Left lung (tissue), 10 donors: ENCODE measurements around the gene TRPV5. TPM values are rescaled to one million over a fixed set of nuclear protein-coding genes. Genes with fewer than 3 reads are reported as not detected.
A peak's percentile ranks its signal among the peaks of the same experiment; 100 is the strongest.

ENCODE experiments used
- ATAC-seq: fragments of 200-7000 bp; cut with Tn5 transposase; one replicate; pipeline ENCODE4 v1.9.1; 2020; ENCODE audit warnings: moderate library complexity
- DNase-seq, 4 donors: peaks; one replicate each; pipeline ENCODE4 v3.0.0-alpha.2; 2013 to 2020
- H3K27ac ChIP-seq, 2 donors: fragments of 200-600 bp; sonication (generic) in 1 of 2; one replicate each; pipeline versions ENCODE4 v1.5.0 to v1.8.0; 2020 to 2021
- H3K27me3 ChIP-seq, 2 donors: fragments of 200-600 bp; sonication (generic) in 1 of 2; one replicate each; pipeline versions ENCODE4 v1.5.0 to v1.8.0; 2020 to 2021
- H3K36me3 ChIP-seq, 2 donors: fragments of 200-600 bp; sonication (generic) in 1 of 2; one replicate each; pipeline versions ENCODE4 v1.5.0 to v1.8.0; 2020 to 2021
- H3K4me1 ChIP-seq, 2 donors: fragments of 200-600 bp; one replicate each; pipeline ENCODE4 v1.8.0; 2021
- H3K4me3 ChIP-seq, 2 donors: fragments of 200-600 bp; sonication (generic) in 1 of 2; one replicate each; pipeline versions ENCODE4 v1.5.0 to v1.8.0; 2020 to 2021; ENCODE audit warnings: mild to moderate bottlenecking in 1 of 2
- H3K9me3 ChIP-seq, 2 donors: fragments of 200-600 bp; sonication (generic) in 1 of 2; one replicate each; pipeline versions ENCODE4 v1.5.0 to v1.8.0; 2020 to 2021
- intact Hi-C, 2 donors: fragments of 100-400 bp; cut with DNase I; formaldehyde crosslinking; loops; one replicate each; pipeline versions ENCODE4 v1.11.2 to v1.14.2; 2022
- polyA plus RNA-seq, 6 donors: library from polyadenylated mRNA; unstranded; fragments of 120-200 nt; gene quantifications; one replicate each; pipeline ENCODE4 v1.2.1, GENCODE V29; 2013; ENCODE audit not compliant: insufficient read length in 6 of 6
- total RNA-seq, 2 donors: library from RNA; stranded (reverse); fragmentation: NEBNext Ultra II Directional; extraction: Animal tissue kit (Norgen Biotek cat#: 25700); gene quantifications; one replicate each; pipeline ENCODE4 v1.2.1, GENCODE V29; 2021
- TF ChIP-seq, protein P1 (sequence below), 2 donors: fragments of 200-600 bp; sonication (generic) in 1 of 2; IDR thresholded peaks; one replicate each; pipeline versions ENCODE4 v1.5.0 to v1.8.0; 2021; ENCODE audit warnings: antibody characterized with exemption in 2 of 2
- donor health status: DM: no; HTN: yes; CAD: no.
- donor health status: DM: no; HTN: no; CAD: no.

Gene TRPV5
- total and polyA plus RNA-seq, 8 donors = 0.10 to 0.25 (median 0.16) TPM; not detected in 2

DNA sequence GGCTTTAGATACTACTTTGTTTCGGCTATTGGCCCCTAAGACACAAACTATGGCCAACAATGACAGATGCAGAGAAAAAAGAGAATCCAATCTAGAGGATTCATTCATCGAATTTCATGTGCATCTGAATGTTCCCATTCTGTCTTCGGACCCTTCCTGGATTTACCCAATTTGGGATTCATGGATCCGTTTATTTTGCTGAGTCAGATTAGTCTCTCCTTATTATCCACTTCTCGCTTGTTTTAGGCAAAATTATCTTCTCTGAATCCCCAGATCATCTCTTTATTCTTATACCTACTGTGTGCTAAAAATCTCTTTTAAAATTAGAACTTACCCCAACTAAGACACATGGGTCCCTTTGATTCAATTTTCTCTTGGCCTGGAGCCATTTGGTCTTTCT lies 54.5 kb downstream of the TRPV5 start:
- H3K27ac ChIP-seq = no peak overlapping the region
- ATAC-seq = no peak
- TF ChIP-seq, protein P1, sequence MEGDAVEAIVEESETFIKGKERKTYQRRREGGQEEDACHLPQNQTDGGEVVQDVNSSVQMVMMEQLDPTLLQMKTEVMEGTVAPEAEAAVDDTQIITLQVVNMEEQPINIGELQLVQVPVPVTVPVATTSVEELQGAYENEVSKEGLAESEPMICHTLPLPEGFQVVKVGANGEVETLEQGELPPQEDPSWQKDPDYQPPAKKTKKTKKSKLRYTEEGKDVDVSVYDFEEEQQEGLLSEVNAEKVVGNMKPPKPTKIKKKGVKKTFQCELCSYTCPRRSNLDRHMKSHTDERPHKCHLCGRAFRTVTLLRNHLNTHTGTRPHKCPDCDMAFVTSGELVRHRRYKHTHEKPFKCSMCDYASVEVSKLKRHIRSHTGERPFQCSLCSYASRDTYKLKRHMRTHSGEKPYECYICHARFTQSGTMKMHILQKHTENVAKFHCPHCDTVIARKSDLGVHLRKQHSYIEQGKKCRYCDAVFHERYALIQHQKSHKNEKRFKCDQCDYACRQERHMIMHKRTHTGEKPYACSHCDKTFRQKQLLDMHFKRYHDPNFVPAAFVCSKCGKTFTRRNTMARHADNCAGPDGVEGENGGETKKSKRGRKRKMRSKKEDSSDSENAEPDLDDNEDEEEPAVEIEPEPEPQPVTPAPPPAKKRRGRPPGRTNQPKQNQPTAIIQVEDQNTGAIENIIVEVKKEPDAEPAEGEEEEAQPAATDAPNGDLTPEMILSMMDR (IDR thresholded peaks at IDR 0.05) = no peak
- DNase-seq = no peak
- H3K36me3 ChIP-seq = no peaks in the 10 kb centered on the region
- H3K27me3 ChIP-seq = peaks cover 0 to 28% of the 10 kb centered on the region in 2 donors
- H3K9me3 ChIP-seq = no peaks in the 10 kb centered on the region
- H3K4me3 ChIP-seq = no peak overlapping the region
- intact Hi-C loops = no loop called here
- H3K4me1 ChIP-seq = no peaks in the 10 kb centered on the region

DNA sequence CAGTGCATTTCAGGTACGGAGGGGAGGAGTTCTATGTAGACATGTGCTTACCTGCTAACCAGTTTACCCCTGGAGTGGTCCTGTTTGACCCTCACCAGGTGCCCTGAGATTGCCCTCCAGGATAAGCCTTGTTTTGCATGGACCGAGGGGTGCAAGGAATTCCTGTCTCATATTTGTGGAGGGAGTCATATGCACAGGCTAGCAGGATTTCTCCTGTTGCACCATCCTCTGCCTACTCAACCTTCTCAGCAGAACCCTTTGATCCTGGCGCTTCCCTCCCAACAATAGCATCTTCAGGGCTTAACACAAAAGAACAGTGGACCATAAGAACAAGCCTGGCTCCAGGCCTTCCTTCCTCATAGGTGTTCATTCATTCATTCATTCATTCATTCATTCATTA lies 55.2 kb downstream of the TRPV5 start:
- Histone ChIP-seq H3K4me1 (no peaks in the 10 kb centered on the region), H3K4me3 (no peak overlapping the region), H3K27me3 (peaks cover 0 to 24% of the 10 kb centered on the region in 2 donors), H3K27ac (no peak overlapping the region), H3K9me3 (no peaks in the 10 kb centered on the region), H3K36me3 (no peaks in the 10 kb centered on the region)
- TF ChIP-seq, protein P1 (IDR thresholded peaks at IDR 0.05) = no peak
- DNase-seq (no peak), ATAC-seq (no peak)
- intact Hi-C loops = no loop called here

DNA sequence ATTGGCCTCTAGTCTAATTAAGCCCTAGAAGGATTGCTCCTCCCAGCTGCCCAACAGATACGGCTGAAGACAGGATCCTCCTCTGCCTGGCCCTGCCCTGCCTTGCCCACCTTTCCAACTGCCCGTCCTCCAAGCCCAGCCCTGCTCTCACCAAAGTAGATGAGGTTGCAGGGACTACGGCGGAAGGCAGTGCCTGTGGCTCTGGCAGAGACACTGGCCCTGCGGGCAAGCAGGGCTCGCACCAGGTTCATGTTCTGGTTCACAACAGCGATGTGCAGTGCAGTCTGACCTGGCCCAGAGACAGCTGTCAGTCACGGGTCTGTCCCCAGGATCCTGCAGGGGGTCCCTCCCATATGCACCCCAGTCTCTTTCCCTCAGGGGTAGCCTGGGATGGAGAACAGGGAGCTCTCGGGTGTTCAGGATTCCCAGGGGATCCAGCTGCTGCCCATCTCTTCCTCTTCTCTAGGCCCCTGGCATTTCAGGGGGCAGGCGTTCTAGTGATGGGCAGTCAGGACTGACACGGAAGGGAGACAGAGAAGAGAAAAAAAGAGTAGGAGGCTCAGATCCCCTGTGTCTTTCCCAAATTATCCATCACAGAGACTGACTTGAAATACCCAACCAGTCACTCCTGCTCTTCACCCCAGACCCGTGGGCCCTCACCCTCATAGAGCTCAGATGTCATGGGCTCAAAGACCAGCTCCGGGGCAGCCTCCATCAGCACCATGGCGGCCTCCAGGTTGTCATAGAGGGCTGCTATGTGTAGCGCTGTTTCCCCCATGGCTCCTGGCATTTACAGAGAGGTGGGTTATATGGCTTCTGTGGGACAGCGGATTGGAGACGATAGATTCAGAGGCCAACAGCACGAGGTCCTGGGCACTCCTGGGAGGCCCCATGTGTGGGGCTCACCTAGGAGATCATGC lies 56.3 kb downstream of the TRPV5 start:
- Histone ChIP-seq H3K4me3 (no peak overlapping the region), H3K36me3 (no peaks in the 10 kb centered on the region), H3K9me3 (no peaks in the 10 kb centered on the region), H3K27me3 (peaks cover 0 to 21% of the 10 kb centered on the region in 2 donors), H3K4me1 (no peaks in the 10 kb centered on the region), H3K27ac (no peak overlapping the region)
- DNase-seq = peak in 2 of 4 donors; percentile 19 to 54
- TF ChIP-seq, protein P1 (IDR thresholded peaks at IDR 0.05) = no peak
- intact Hi-C loops = no loop called here
- ATAC-seq = no peak

DNA sequence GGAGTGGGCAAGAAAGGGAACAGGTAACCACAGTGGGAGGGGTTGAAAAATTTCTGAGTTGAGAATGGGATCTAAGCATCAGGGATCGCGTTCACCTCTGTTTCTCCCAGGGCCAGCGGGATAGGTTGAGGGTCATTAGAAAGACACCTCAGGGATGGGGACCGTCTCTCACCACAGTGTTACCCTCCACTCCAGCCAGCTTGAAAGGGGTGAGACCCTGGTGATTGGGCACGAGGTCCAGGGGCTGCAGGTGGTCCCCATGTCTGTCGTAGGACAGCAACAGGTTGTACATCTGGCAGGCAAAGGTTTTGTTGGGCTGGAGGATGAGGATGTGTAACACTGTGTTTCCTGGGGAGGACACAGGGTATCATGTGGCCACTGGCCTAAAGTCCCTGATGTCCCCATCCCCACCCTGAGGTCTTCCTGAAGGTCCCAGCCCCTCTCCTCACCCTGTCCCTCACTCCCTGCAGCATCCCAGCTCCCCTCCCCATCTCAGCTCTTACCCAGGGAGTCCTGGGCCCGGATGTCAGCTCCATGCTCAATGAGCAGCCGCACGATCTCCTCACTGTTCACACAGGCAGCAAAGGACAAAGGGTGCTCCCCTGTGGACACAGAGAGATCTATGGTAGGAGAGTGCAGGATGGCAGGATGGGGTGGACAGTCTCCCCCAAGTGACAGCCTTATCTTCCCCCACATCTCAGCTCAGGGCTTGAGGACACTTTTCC lies 57.1 kb downstream of the TRPV5 start:
- TF ChIP-seq, protein P1 (IDR thresholded peaks at IDR 0.05) = no peak
- ATAC-seq = no peak
- Histone ChIP-seq H3K9me3 (no peaks in the 10 kb centered on the region), H3K36me3 (no peaks in the 10 kb centered on the region), H3K27me3 (peaks cover 0 to 18% of the 10 kb centered on the region in 2 donors), H3K27ac (no peak overlapping the region), H3K4me3 (no peak overlapping the region), H3K4me1 (no peaks in the 10 kb centered on the region)
- intact Hi-C loops = no loop called here
- peak in 1 of 4 donors; percentile 17 for DNase-seq

DNA sequence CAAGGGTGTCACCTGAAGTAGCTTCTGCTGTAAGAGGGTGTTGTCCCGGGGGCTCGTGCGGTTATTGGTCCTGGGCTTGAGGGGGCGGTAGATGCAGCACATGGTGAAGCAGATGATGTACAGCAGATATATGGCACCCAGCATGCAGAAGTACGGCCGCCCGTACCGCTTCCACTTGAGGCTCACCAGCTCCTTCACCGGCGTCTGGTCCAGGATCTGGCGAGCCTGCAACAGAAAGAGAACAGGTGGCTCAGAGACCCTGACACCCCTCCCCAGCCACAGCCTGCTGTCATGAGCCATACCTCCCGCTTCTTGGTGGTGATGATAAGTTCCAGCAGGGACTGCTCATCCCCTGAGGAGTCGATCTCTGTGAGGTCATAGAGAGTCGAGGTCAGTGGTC lies 58.1 kb downstream of the TRPV5 start:
- Histone ChIP-seq H3K27ac (no peak overlapping the region), H3K9me3 (no peaks in the 10 kb centered on the region), H3K36me3 (no peaks in the 10 kb centered on the region), H3K4me3 (no peak overlapping the region), H3K4me1 (no peaks in the 10 kb centered on the region), H3K27me3 (peaks cover 0 to 10% of the 10 kb centered on the region in 2 donors)
- DNase-seq (peak in 2 of 4 donors; percentile 19 to 50), ATAC-seq (no peak)
- intact Hi-C loops = no loop called here
- TF ChIP-seq, protein P1 (IDR thresholded peaks at IDR 0.05) = no peak
